Measurements from ENCODE around the gene WNK1.

Gene WNK1

DNA sequence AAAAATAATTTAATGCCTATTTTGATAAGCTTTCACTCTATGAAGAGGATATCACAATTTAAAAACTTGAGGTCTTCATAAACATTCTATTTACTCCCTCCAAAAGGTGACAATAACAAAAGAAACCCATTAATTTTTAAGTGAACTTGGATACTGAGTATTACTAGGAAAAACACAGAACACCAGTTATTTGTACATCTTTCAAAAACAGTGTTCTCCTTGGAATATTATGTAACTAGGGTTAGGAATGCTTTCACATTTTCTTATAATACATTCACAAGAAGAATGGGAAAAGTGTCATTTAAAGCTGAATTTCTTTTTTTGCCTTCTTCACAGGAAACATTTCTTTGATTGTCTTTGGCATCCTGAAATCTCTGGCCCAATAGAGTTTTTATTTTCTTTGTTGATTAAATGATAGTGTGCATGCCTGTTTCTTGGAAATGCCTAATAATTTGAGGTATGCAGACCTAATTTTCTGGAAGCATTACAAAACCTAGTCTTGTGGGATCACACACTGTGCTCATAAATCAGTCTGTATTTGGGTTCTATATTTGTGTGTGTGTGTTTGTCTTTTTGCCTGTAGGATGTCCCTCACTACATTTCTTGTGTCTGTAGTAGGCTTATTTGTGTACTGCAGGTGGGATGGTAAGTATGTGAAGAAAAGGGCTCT lies 76.5 kb downstream of the WNK1 start:
- TF ChIP-seq, protein P1, sequence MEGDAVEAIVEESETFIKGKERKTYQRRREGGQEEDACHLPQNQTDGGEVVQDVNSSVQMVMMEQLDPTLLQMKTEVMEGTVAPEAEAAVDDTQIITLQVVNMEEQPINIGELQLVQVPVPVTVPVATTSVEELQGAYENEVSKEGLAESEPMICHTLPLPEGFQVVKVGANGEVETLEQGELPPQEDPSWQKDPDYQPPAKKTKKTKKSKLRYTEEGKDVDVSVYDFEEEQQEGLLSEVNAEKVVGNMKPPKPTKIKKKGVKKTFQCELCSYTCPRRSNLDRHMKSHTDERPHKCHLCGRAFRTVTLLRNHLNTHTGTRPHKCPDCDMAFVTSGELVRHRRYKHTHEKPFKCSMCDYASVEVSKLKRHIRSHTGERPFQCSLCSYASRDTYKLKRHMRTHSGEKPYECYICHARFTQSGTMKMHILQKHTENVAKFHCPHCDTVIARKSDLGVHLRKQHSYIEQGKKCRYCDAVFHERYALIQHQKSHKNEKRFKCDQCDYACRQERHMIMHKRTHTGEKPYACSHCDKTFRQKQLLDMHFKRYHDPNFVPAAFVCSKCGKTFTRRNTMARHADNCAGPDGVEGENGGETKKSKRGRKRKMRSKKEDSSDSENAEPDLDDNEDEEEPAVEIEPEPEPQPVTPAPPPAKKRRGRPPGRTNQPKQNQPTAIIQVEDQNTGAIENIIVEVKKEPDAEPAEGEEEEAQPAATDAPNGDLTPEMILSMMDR (IDR thresholded peaks at IDR 0.05; ENCODE audit: low read depth, low read length) = no peak
- in situ Hi-C loops (cut with HindIII; ENCODE audit: low sequenced_read_pairs) = no loop called here
- H3K4me3 ChIP-seq (ENCODE audit: low read depth, low read length) = no peak overlapping the region
- DNase-seq (ENCODE audit: low read depth, low spot score) = no peak

DNA sequence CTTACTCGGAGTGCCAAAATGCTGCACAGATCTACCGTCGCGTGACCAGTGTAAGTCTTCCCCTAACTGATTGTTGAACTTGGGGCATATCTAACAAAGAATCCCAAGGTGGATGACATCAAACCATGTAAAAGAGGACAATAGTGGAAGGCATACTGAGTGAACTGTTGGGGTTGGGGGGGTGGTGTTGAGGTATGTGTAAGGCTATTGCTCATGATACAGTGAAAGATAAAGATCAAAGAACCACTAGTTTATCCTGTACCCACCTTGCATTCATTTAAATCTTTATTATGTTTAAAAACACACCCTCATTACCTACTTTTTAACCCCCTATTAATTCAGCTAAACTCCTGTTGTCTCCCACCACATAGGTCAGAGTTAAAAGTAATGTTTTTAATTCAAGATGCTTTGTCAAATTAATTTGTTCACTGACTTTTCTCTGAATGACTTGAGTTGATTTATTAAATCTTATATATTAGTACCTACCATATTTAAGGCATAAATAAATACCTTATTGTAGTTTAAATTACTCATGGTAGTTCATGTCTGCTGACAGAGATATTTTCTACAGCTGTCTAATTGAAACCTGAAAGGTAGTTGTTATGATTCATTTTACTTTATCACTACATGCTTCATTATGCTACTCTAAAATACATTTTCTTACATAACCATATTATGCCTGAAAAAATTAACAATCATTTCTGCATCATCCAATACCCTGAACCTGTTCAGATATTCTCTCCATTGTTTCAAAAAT lies 77.9 kb downstream of the WNK1 start:
- in situ Hi-C loops (cut with HindIII; ENCODE audit: low sequenced_read_pairs) = no loop called here
- TF ChIP-seq, protein P1 (IDR thresholded peaks at IDR 0.05; ENCODE audit: low read depth, low read length) = no peak
- DNase-seq (ENCODE audit: low read depth, low spot score) = no peak
- H3K4me3 ChIP-seq (ENCODE audit: low read depth, low read length) = no peak overlapping the region

DNA sequence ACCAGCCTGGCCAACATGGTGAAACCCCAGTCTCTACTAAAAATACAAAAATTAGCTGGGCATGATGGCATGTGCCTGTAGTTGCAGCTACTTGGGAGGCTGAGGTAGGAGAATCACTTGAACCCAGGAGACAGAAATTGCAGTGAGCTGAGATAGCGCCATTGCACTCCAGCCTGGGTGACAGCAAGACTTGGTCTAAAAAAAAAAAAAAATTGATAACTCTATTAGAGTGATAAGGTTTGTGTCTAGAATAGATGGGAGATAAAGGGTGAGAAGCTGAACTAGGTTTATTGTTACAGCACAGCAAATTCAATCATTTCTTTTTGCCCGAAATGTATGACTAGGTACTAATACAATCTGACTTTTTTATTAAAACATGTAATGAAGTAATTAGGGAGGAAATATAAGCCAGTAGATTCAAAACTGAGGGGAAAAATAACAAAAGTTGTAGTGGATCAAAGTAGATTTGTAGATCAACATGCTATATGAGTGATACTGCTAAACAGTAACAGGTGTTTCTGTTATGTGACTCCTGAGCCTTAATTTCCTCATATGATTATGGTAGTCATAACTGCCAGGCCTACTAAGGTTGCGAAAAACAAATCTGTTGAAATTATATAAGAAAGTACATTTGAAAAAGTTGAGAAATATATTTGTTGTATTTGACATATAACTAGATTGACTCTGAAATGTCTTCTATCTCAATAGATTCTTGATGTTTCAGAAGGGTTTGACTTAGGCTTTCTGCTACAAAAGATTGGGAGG lies 83.6 kb downstream of the WNK1 start:
- in situ Hi-C loops (cut with HindIII; ENCODE audit: low sequenced_read_pairs) = no loop called here
- TF ChIP-seq, protein P1 (IDR thresholded peaks at IDR 0.05; ENCODE audit: low read depth, low read length) = no peak
- H3K4me3 ChIP-seq (ENCODE audit: low read depth, low read length) = no peak overlapping the region
- DNase-seq (ENCODE audit: low read depth, low spot score) = no peak

DNA sequence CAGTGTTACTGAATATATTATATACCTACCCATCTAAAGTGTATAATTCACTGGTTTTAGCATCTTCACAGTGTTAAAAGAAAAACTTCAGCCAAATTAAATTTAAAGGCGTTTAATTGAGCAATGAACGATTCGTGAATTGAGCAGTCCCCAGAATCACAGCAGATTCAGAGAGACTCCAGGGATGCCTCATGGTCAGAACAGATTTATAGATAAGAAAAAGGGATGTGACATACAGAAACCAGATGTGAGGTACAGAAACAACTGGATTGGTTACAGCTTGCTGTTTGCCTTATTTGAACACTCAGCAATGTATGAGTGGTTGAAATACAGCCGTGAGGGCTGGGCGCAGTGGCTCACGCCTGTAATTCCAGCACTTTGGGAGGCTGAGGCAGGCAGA lies 84.6 kb downstream of the WNK1 start:
- no peak overlapping the region for H3K4me3 ChIP-seq (ENCODE audit: low read depth, low read length)
- in situ Hi-C loops (cut with HindIII; ENCODE audit: low sequenced_read_pairs) = no loop called here
- DNase-seq (ENCODE audit: low read depth, low spot score) = no peak
- TF ChIP-seq, protein P1 (IDR thresholded peaks at IDR 0.05; ENCODE audit: low read depth, low read length) = no peak

DNA sequence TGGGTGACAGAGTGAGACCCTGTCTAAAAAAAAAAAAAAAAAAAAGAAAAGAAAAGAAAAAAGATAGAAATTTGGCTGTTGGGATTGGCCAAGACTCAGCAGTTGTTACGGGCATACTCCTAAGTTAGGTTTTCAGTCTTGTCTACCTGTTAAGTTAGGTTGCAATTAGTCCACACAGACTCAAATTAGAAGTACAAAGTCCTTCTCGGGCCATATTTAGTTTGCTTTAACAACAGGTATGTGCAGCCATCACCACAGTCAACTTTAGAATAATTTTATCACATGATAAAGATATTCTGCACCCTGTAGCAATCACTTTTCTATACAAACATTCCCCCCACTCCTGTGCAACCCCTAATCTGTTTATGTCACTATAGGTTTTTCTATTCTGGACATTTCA lies 85.2 kb downstream of the WNK1 start:
- TF ChIP-seq, protein P1 (IDR thresholded peaks at IDR 0.05; ENCODE audit: low read depth, low read length) = no peak
- DNase-seq (ENCODE audit: low read depth, low spot score) = no peak
- in situ Hi-C loops (cut with HindIII; ENCODE audit: low sequenced_read_pairs) = no loop called here
- H3K4me3 ChIP-seq (ENCODE audit: low read depth, low read length) = no peak overlapping the region

DNA sequence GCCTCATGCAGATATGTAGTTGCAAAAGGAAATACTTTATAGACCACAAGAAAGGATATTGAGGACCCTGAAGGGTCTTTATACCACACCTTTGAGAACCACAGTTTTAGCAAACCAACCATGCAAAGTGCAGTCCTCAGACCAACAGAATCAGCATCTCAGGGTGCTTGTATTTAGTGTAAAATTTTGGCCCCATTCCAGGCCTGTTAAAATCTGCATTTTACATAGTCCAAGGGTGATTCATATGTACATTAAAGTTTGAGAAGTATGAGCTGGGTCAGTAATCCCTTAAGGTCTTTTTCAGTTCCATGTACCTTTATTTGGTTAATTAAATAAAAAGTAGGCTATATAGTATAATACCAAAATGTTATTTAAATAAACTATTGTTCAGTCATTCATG lies 91.2 kb downstream of the WNK1 start:
- peak; percentile 38 for DNase-seq (ENCODE audit: low read depth, low spot score)
- no peak overlapping the region for H3K4me3 ChIP-seq (ENCODE audit: low read depth, low read length)
- TF ChIP-seq, protein P1 (IDR thresholded peaks at IDR 0.05; ENCODE audit: low read depth, low read length) = no peak
- in situ Hi-C loops (cut with HindIII; ENCODE audit: low sequenced_read_pairs) = no loop called here

Measured in astrocyte of the spinal cord (primary cell).